Left ventricle myocardium inferior (tissue), 1 donor: ENCODE results near the gene CALB2. TPM values are rescaled to one million over a fixed set of nuclear protein-coding genes. Genes with fewer than 3 reads are reported as not detected.

Experiments
- DNase-seq: peaks from one replicate; pipeline ENCODE4 v3.0.0-alpha.2; 2020
- H3K27ac ChIP-seq: fragments of 200-600 bp; replicated peaks from 2 replicates; pipeline ENCODE4 v1.8.0; 2021
- H3K27me3 ChIP-seq: fragments of 200-600 bp; 2 replicates; pipeline ENCODE4 v1.8.0; 2021; ENCODE audit warnings: low read depth
- H3K36me3 ChIP-seq: fragments of 200-600 bp; 2 replicates; pipeline ENCODE4 v1.8.0; 2021
- H3K4me1 ChIP-seq: fragments of 200-600 bp; 2 replicates; pipeline ENCODE4 v1.8.0; 2021
- H3K4me3 ChIP-seq: fragments of 200-600 bp; 2 replicates; pipeline ENCODE4 v1.8.0; 2021; ENCODE audit warnings: mild to moderate bottlenecking, moderate library complexity
- H3K9me3 ChIP-seq: fragments of 200-600 bp; replicated peaks from 2 replicates; pipeline ENCODE4 v1.8.0; 2021
- intact Hi-C: fragments of 100-400 bp; cut with micrococcal nuclease; formaldehyde crosslinking; loops from one replicate; pipeline ENCODE4 v1.11.0; 2022
- total RNA-seq: library from RNA; stranded (reverse); fragmentation: NEBNext Ultra II Directional; extraction: Animal tissue kit (Norgen Biotek cat#: 25700); gene quantifications from one replicate; pipeline ENCODE4 v1.2.1, GENCODE V29; 2021
- TF ChIP-seq, protein P1 (sequence below): fragments of 200-600 bp; IDR thresholded peaks from 2 replicates; pipeline ENCODE4 v1.8.0; 2021; ENCODE audit warnings: antibody characterized with exemption, mild to moderate bottlenecking, borderline replicate concordance
- donor health status: DM: no; HTN: yes; CAD: no; lungs with severe emphysema.

Gene CALB2
- total RNA-seq, 1 donor from 2014 or later, result 0.36 TPM

DNA sequence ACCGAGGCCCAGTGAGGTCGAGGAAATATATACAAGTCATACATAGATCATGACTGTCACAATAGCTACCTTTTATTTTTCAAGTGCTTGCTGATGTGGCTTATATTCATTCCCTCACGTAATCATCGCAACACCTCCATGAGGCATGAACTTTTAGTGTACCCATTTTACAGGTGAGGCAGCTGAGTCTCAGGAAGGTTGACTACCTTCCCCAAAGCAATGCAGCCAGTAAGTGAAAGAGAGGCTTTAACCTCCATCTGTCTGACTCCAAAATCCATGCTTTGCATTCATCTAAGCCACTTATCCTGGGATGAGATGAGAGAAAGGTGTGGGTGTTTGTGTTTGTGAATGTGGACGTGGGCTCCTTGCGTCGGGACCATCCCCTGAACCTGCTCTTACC, 30.8 kb downstream of the CALB2 start:
- Histone ChIP-seq H3K4me3 (no peak overlapping the region), H3K36me3 (no peaks in the 10 kb centered on the region), H3K27ac (no peak overlapping the region), H3K9me3 (no peaks in the 10 kb centered on the region), H3K27me3 (peaks cover 72% of the 10 kb centered on the region), H3K4me1 (no peaks in the 10 kb centered on the region)
- intact Hi-C loops, result no loop called here
- DNase-seq, result no peak
- TF ChIP-seq, protein P1, sequence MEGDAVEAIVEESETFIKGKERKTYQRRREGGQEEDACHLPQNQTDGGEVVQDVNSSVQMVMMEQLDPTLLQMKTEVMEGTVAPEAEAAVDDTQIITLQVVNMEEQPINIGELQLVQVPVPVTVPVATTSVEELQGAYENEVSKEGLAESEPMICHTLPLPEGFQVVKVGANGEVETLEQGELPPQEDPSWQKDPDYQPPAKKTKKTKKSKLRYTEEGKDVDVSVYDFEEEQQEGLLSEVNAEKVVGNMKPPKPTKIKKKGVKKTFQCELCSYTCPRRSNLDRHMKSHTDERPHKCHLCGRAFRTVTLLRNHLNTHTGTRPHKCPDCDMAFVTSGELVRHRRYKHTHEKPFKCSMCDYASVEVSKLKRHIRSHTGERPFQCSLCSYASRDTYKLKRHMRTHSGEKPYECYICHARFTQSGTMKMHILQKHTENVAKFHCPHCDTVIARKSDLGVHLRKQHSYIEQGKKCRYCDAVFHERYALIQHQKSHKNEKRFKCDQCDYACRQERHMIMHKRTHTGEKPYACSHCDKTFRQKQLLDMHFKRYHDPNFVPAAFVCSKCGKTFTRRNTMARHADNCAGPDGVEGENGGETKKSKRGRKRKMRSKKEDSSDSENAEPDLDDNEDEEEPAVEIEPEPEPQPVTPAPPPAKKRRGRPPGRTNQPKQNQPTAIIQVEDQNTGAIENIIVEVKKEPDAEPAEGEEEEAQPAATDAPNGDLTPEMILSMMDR, result no peak

DNA sequence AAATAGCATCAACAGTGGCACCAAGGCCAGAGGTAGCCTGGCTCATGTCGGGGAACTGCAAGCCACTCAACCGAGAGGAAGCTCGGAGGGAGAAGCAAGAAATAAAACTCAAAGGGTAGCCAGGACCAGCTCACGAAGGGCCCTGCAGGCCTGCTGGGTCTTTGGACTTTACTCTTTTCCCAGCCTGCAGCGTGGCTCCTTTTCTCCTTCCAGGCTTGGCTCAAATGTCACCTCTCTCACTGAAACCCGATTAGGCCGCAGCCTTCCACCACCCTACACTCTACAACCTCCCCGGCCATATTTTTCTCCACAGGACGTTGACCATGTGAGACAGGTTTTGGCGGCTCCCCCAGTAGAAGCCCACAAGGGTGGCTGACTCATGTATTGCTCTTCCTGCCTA, 38.1 kb downstream of the CALB2 start:
- intact Hi-C loops, result no loop called here
- H3K27ac ChIP-seq, result no peak overlapping the region
- H3K27me3 ChIP-seq, result peaks cover 60% of the 10 kb centered on the region
- no peaks in the 10 kb centered on the region for H3K4me1 ChIP-seq
- TF ChIP-seq, protein P1, result no peak
- DNase-seq, result no peak
- no peaks in the 10 kb centered on the region for H3K9me3 ChIP-seq
- no peak overlapping the region for H3K4me3 ChIP-seq
- H3K36me3 ChIP-seq, result no peaks in the 10 kb centered on the region

DNA sequence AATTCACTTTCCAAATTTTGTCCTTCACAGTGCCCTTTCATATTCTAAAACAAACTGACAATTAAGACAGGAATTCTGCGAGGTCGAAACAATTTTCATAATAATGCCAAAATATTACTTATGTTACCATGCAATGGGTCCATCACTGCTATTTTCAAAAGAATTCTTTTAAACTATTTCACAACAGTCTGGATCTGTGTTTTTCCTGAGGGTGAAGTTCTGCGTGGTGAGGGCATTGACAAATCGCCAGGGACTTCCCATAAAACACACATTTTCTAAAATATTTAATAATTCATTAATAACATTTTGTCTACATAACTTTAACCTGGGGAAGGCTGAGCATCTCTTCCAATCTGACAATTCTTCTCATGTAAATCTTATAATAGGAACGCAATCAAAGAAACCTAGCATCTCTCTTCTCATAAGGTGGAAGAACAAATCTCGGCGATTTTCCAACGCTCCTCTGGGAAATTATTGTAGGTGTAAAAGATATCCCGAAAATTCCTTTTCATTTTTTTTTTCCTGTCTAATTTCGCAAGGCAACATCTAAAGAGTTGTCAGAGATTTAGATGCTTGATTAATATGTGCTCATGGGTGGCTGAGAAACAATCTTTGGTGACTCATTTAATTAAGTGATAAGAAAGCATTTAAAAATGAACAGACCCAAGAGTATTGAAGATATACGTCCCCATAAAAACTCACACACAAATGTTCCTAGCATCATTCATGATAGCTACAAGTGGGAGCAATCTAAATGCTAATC, 41.5 kb downstream of the CALB2 start:
- intact Hi-C loops, result no loop called here
- no peaks in the 10 kb centered on the region for H3K36me3 ChIP-seq
- H3K27ac ChIP-seq, result no peak overlapping the region
- peaks cover 74% of the 10 kb centered on the region for H3K27me3 ChIP-seq
- TF ChIP-seq, protein P1, result no peak
- H3K4me1 ChIP-seq, result no peaks in the 10 kb centered on the region
- no peak overlapping the region for H3K4me3 ChIP-seq
- H3K9me3 ChIP-seq, result peaks cover 11% of the 10 kb centered on the region
- DNase-seq, result no peak

DNA sequence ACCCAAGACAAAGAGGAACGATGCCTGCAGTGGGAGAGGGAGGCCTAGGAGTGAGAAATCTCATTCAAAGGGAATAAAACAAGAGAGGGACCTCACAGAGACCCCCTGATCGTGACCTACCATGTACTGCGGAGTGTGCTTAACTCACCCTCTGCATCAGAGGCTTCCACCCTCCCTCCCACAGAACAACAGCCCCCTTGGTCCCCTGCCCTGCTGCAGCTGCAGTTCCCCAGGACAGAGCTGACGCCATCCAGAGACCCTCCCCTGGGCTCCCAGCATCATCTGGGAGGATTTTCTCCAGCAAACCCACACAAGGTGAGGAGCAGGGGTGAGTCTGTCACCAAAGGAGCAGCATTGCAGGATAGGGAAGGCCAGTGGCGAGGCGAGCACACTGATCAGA, 43.5 kb downstream of the CALB2 start:
- intact Hi-C loops, result no loop called here
- peaks cover 11% of the 10 kb centered on the region for H3K9me3 ChIP-seq
- no peak for DNase-seq
- TF ChIP-seq, protein P1, result no peak
- H3K4me3 ChIP-seq, result no peak overlapping the region
- peaks cover 86% of the 10 kb centered on the region for H3K27me3 ChIP-seq
- H3K4me1 ChIP-seq, result no peaks in the 10 kb centered on the region
- H3K27ac ChIP-seq, result no peak overlapping the region
- H3K36me3 ChIP-seq, result no peaks in the 10 kb centered on the region

DNA sequence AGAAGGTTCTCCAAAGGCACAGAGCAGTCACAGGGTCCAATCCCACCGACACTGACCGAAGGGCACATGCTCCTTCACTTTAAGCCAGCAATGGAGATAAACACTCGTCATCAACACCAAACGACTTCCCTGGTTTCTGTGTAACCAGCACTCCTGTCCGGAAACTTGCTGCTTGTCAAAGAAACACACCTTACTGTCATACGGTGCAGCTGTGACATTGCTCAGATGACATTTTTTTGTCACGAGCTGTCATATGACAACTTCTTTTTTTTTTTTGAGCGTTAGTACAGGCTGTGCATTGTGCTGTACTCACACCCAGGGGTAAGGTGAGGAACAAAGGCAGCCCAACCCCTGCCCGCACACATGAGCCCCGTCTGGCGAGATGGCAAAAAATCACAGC, 44.2 kb downstream of the CALB2 start:
- H3K9me3 ChIP-seq, result peaks cover 11% of the 10 kb centered on the region
- H3K4me3 ChIP-seq, result no peak overlapping the region
- no peak for DNase-seq
- no peaks in the 10 kb centered on the region for H3K4me1 ChIP-seq
- intact Hi-C loops, result no loop called here
- H3K27me3 ChIP-seq, result peaks cover 86% of the 10 kb centered on the region
- no peak overlapping the region for H3K27ac ChIP-seq
- no peaks in the 10 kb centered on the region for H3K36me3 ChIP-seq
- TF ChIP-seq, protein P1, result no peak
